K562 (cell line): ENCODE measurements around the gene LRRC58. TPM values are rescaled to one million over a fixed set of nuclear protein-coding genes. Genes with fewer than 3 reads are reported as not detected.
A peak's percentile ranks its signal among the peaks of the same experiment; 100 is the strongest.

ENCODE experiments used
- ASH1L ChIP-seq: fragments of 450-650 bp; IDR thresholded peaks from 2 replicates; pipeline ENCODE4 v1.6.1; 2018; ENCODE audit warnings: borderline replicate concordance, mild to moderate bottlenecking, low read depth; ENCODE audit not compliant: partially characterized antibody
- ATF4 ChIP-seq: fragments of 450-650 bp; formaldehyde crosslinking; IDR thresholded peaks from 2 replicates; pipeline ENCODE4 v1.4.0; 2022; ENCODE audit warnings: mild to moderate bottlenecking, moderate library complexity
- CBFB ChIP-seq: sonication (generic); formaldehyde crosslinking; IDR thresholded peaks from 2 replicates; pipeline ENCODE4 v1.4.0; 2020; ENCODE audit warnings: mild to moderate bottlenecking, missing genetic modification reagents
- E2F3 ChIP-seq: fragments of 250-450 bp; sonication (Bioruptor Pico); IDR thresholded peaks from 2 replicates; pipeline ENCODE4 v1.4.0; 2020; ENCODE audit warnings: mild to moderate bottlenecking
- FOXK2 ChIP-seq, 2 experiments: fragments of 450-650 bp; IDR thresholded peaks in 1 of 2; conservative IDR thresholded peaks in 1 of 2; 2 replicates each; pipeline ENCODE4 v1.6.1; 2016; ENCODE audit warnings: low read depth in 2 of 2, mild to moderate bottlenecking in 1 of 2
- GABPA ChIP-seq: fragments of 200-800 bp; sonication (Bioruptor generic); conservative IDR thresholded peaks from 2 replicates; pipeline ENCODE4 v1.6.1; 2016; ENCODE audit warnings: low read depth, missing genetic modification characterization, missing compliant biosample characterization
- HNRNPK ChIP-seq: fragments of 200-400 bp; formaldehyde crosslinking; IDR thresholded peaks from one replicate; pipeline ENCODE4 v1.6.1; 2018; ENCODE audit warnings: mild to moderate bottlenecking, low read depth, low read length; ENCODE audit not compliant: poor library complexity, severe bottlenecking
- KAT2B ChIP-seq: IDR thresholded peaks from one replicate; pipeline ENCODE4 v1.6.1; 2012; ENCODE audit warnings: low read depth, mild to moderate bottlenecking, control low read depth, inconsistent platforms, low read length, moderate library complexity
- PYGO2 ChIP-seq: fragments of 450-650 bp; IDR thresholded peaks from 2 replicates; pipeline ENCODE4 v1.6.1; 2016; ENCODE audit warnings: mild to moderate bottlenecking, missing genetic modification characterization, moderate library complexity, missing compliant biosample characterization
- RBM39 ChIP-seq: fragments of 200-400 bp; formaldehyde crosslinking; optimal IDR thresholded peaks from 2 replicates; pipeline ENCODE3; 2018; ENCODE audit warnings: low read depth, low read length
- SAFB ChIP-seq: fragments of 200-400 bp; formaldehyde crosslinking; IDR thresholded peaks from 2 replicates; pipeline ENCODE4 v1.6.1; 2017; ENCODE audit warnings: low read depth, low read length, borderline replicate concordance
- SMARCE1 ChIP-seq: fragments of 450-650 bp; IDR thresholded peaks from 2 replicates; pipeline ENCODE4 v1.7.1; 2016; ENCODE audit warnings: mild to moderate bottlenecking
- SRF ChIP-seq, 2 experiments: fragments of 250-450, 450-650 bp in 1 of 2; sonication (Bioruptor Pico) in 1 of 2; sonication (generic) in 1 of 2; formaldehyde crosslinking; IDR thresholded peaks; 2 replicates each; pipeline versions ENCODE4 v1.5.0 to v1.5.1; 2020 to 2022; ENCODE audit warnings: mild to moderate bottlenecking in 1 of 2, missing genetic modification reagents in 1 of 2
- TRIM24 ChIP-seq, 2 experiments: fragments of 450-650 bp; IDR thresholded peaks; 2 replicates each; pipeline ENCODE4 v1.6.1; 2016
- ZNF224 ChIP-seq: sonication (generic); formaldehyde crosslinking; IDR thresholded peaks from 2 replicates; pipeline ENCODE4 v1.8.0; 2022; ENCODE audit warnings: mild to moderate bottlenecking, missing genetic modification reagents
- ZNF23 ChIP-seq: fragments of 250-450 bp; sonication (Bioruptor Pico); IDR thresholded peaks from 2 replicates; pipeline ENCODE4 v1.4.0; 2020; ENCODE audit warnings: mild to moderate bottlenecking
- ZNF277 ChIP-seq: fragments of 250-450 bp; sonication (Bioruptor Pico); IDR thresholded peaks from 2 replicates; pipeline ENCODE4 v1.8.0; 2022; ENCODE audit warnings: inconsistent platforms, mild to moderate bottlenecking, moderate library complexity, borderline replicate concordance
- ZNF584 ChIP-seq: fragments of 200-800 bp; sonication (Bioruptor generic); IDR thresholded peaks from 2 replicates; pipeline ENCODE4 v1.6.1; 2016; ENCODE audit warnings: low read depth, mild to moderate bottlenecking, missing genetic modification characterization, missing compliant biosample characterization
- polyA plus RNA-seq, 8 experiments: library from polyadenylated mRNA; depleted of rRNA in 4 of 8; stranded (reverse) in 5 of 8; unstranded in 3 of 8; fragments of >200 nt; fragmentation: Nextera tagmentation in 2 of 8; fragmentation: Illumina TruSeq in 1 of 8; extraction: Ambion mirVana in 2 of 8; extraction: Trizol in 1 of 8; gene quantifications; 2 replicates each; pipeline versions ENCODE4 v1.2.1 to v1.2.3, GENCODE V29; 2011 to 2014; ENCODE audit warnings: inconsistent platforms in 1 of 8, missing spikeins in 1 of 8
- total RNA-seq, 7 experiments: library from RNA; depleted of rRNA in 6 of 7; stranded (reverse); fragments of >200 nt in 6 of 7; fragmentation: Illumina TruSeq in 2 of 7; extraction: Trizol in 2 of 7; gene quantifications; 2 replicates each; pipeline versions ENCODE4 v1.2.1 to v1.2.3, GENCODE V29; 2011 to 2021; ENCODE audit warnings: low replicate concordance in 1 of 7
- TF ChIP-seq, protein P1 (sequence below): sonication (generic); formaldehyde crosslinking; IDR thresholded peaks from 2 replicates; pipeline ENCODE4 v1.8.1; 2022; ENCODE audit warnings: missing genetic modification reagents
- TF ChIP-seq, protein P2 (sequence below): sonication (generic); formaldehyde crosslinking; IDR thresholded peaks from 2 replicates; pipeline ENCODE4 v1.8.0; 2022; ENCODE audit warnings: mild to moderate bottlenecking, missing genetic modification reagents, borderline replicate concordance
- TF ChIP-seq, protein P3 (sequence below): fragments of 250-450 bp; sonication (Bioruptor Pico); IDR thresholded peaks from 2 replicates; pipeline ENCODE4 v1.4.0; 2020

Gene LRRC58
- total and polyA plus RNA-seq, 9 of the 15 experiments (the other 6 are each of a cell fraction or from before 2014, with no cell fraction given) = 5.6 to 26.6 (median 14.8) TPM

DNA sequence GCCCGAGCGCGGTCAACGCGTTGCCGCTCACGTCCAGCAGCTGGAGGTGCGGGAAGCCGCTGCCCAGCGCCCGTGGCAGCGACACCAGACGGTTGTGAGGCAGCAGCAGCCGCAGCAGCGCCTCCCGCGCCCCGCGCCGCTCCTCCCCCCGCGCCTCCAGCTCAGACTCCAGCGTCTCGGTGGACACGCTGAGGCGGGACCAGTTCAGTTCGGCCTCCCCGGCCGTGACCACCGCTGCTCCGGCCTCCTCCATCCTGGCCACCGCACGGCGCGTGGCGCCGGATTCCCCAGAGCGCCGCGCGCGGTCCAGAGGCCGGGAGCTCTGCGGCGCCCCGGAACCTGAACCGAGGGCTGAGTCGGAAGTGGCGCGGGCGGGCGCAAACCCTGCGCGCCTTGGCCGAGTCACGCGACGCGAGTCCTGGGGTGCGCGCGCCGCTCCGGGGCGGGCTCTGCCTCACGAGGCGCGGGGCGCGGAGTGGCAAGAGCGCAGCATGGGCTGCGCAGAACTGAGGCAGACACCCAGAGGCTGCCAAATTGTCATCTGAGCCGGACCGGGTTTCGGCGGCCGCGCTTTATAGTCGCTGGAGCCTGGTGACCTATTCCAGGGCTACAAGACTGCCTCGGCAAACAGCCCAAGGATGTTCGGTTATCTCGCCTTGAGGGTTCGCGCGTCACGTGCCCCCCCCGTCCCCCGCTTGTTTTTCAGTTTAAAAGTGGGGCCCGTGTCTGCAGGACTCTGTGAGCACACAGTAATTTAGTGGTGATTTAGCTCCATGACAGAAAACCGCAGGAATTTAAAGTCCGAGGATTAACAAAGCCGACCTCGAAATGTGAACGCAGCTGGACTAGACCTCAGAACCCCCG is at the start of gene LRRC58 (continued):
- TF ChIP-seq ZNF23 (no peak), CBFB (CRISPR knock-in tag) (no peak), KAT2B (no peak), SRF (CRISPR knock-in tag; IDR thresholded peaks at IDR 0.05) (no peak), GABPA (peak; percentile 95), ASH1L (no peak), ATF4 (CRISPR knock-in tag) (0 out of 2 replicates have a peak, but pooled peaks have one; percentile 10), ZNF584 (CRISPR knock-in tag) (no peak), SMARCE1 (no peak), TRIM24 (IDR thresholded peaks at IDR 0.05) (peak in 1 of 2 experiments; percentile 69; a peak in 2 of 4 replicates), FOXK2 (conservative IDR thresholded peaks at IDR 0.05 in 1 of 2, IDR thresholded peaks at IDR 0.05 in 1 of 2; ENCODE audit: low read depth in 2 of 2) (no peak), PYGO2 (tag) (no peak), HNRNPK (no peak), ZNF277 (no peak), RBM39 (no peak), E2F3 (CRISPR knock-in tag) (peak; percentile 65; the same call in 1 of the 2 replicates), ZNF224 (CRISPR knock-in tag) (no peak), SAFB (peak; percentile 71; the same call in 1 of the 2 replicates)
- TF ChIP-seq, protein P1, sequence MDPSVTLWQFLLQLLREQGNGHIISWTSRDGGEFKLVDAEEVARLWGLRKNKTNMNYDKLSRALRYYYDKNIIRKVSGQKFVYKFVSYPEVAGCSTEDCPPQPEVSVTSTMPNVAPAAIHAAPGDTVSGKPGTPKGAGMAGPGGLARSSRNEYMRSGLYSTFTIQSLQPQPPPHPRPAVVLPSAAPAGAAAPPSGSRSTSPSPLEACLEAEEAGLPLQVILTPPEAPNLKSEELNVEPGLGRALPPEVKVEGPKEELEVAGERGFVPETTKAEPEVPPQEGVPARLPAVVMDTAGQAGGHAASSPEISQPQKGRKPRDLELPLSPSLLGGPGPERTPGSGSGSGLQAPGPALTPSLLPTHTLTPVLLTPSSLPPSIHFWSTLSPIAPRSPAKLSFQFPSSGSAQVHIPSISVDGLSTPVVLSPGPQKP (CRISPR knock-in tag) = no peak
- TF ChIP-seq, protein P2, sequence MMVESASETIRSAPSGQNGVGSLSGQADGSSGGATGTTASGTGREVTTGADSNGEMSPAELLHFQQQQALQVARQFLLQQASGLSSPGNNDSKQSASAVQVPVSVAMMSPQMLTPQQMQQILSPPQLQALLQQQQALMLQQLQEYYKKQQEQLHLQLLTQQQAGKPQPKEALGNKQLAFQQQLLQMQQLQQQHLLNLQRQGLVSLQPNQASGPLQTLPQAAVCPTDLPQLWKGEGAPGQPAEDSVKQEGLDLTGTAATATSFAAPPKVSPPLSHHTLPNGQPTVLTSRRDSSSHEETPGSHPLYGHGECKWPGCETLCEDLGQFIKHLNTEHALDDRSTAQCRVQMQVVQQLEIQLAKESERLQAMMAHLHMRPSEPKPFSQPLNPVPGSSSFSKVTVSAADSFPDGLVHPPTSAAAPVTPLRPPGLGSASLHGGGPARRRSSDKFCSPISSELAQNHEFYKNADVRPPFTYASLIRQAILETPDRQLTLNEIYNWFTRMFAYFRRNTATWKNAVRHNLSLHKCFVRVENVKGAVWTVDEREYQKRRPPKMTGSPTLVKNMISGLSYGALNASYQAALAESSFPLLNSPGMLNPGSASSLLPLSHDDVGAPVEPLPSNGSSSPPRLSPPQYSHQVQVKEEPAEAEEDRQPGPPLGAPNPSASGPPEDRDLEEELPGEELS (CRISPR knock-in tag) = no peak
- TF ChIP-seq, protein P3, sequence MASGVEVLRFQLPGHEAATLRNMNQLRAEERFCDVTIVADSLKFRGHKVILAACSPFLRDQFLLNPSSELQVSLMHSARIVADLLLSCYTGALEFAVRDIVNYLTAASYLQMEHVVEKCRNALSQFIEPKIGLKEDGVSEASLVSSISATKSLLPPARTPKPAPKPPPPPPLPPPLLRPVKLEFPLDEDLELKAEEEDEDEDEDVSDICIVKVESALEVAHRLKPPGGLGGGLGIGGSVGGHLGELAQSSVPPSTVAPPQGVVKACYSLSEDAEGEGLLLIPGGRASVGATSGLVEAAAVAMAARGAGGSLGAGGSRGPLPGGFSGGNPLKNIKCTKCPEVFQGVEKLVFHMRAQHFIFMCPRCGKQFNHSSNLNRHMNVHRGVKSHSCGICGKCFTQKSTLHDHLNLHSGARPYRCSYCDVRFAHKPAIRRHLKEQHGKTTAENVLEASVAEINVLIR (CRISPR knock-in tag) = peak; percentile 44; the same call in 1 of the 2 replicates
